GOT3 (cell line): Measurements from ENCODE around the gene HTRA3.

Source experiments
- DNase-seq: peaks from one replicate; lab custom pipeline; 2025; ENCODE audit warnings: mixed read lengths; lab: John Stamatoyannopoulos, UW

HTRA3 gene

GRCh38 chr4:8234715-8235114 is 34.8 kb upstream of the HTRA3 start:
- no peak for DNase-seq

- DNase-seq: no peak
These were observed 34.3 kb upstream of the HTRA3 start for GRCh38 chr4:8235224-8235623.

- DNase-seq: no peak
These were observed 33.9 kb upstream of the HTRA3 start for GRCh38 chr4:8235686-8236085.

GRCh38 chr4:8236106-8236919 is 33.2 kb upstream of the HTRA3 start:
- no peak for DNase-seq

GRCh38 chr4:8236920-8237195 is 32.7 kb upstream of the HTRA3 start:
- no peak for DNase-seq

GRCh38 chr4:8237256-8237989 is 32.1 kb upstream of the HTRA3 start:
- no peak for DNase-seq

GRCh38 chr4:8238036-8238511 is 31.5 kb upstream of the HTRA3 start:
- no peak for DNase-seq

GRCh38 chr4:8238515-8239053 is 31.0 kb upstream of the HTRA3 start:
- no peak for DNase-seq

- no peak for DNase-seq
These were observed 30.3 kb upstream of the HTRA3 start for GRCh38 chr4:8239226-8239625.

GRCh38 chr4:8239661-8240060 is 29.9 kb upstream of the HTRA3 start:
- no peak for DNase-seq

GRCh38 chr4:8240211-8241041 is 29.1 kb upstream of the HTRA3 start:
- no peak for DNase-seq

- no peak for DNase-seq
These were observed 28.3 kb upstream of the HTRA3 start for GRCh38 chr4:8241211-8241779.

- DNase-seq: peak; percentile 66
These were observed 27.5 kb upstream of the HTRA3 start for GRCh38 chr4:8241895-8242696.

GRCh38 chr4:8242782-8243560 is 26.6 kb upstream of the HTRA3 start:
- DNase-seq: no peak

GRCh38 chr4:8244001-8244757 is 25.4 kb upstream of the HTRA3 start:
- DNase-seq: no peak

GRCh38 chr4:8244931-8245460 is 24.6 kb upstream of the HTRA3 start:
- DNase-seq: no peak

- no peak for DNase-seq
These were observed 23.4 kb upstream of the HTRA3 start for GRCh38 chr4:8245884-8246833.
